Loucy (cell line): Measurements from ENCODE around the gene UGT2A1.

Source experiments
- H2AFZ ChIP-seq: fragments of 200-600 bp; sonication (generic); 2 replicates; pipeline ENCODE4 v1.6.0; 2016; ENCODE audit warnings: antibody characterized with exemption, mild to moderate bottlenecking, low read length, moderate library complexity
- H3F3A ChIP-seq: fragments of 200-600 bp; 2 replicates; pipeline ENCODE4 v1.6.0; 2016; ENCODE audit warnings: antibody characterized with exemption, low read depth, mild to moderate bottlenecking
- H3K27me3 ChIP-seq: fragments of 200-600 bp; sonication (generic); 2 replicates; pipeline ENCODE4 v1.6.1; 2014; ENCODE audit warnings: low read length, mild to moderate bottlenecking; ENCODE audit not compliant: insufficient read depth, poor library complexity, severe bottlenecking
- H3K36me3 ChIP-seq: fragments of 200-600 bp; sonication (generic); 2 replicates; pipeline ENCODE4 v1.6.1; 2016; ENCODE audit warnings: low read length; ENCODE audit not compliant: insufficient read depth
- H3K4me1 ChIP-seq: fragments of 200-600 bp; sonication (generic); 2 replicates; pipeline ENCODE4 v1.5.1; 2014; ENCODE audit warnings: low read length, mild to moderate bottlenecking; ENCODE audit not compliant: insufficient read depth, poor library complexity, severe bottlenecking
- H3K4me2 ChIP-seq: fragments of 200-600 bp; sonication (generic); 2 replicates; pipeline ENCODE4 v1.6.0; 2014; ENCODE audit warnings: antibody characterized with exemption, low read length, low read depth, mild to moderate bottlenecking; ENCODE audit not compliant: poor library complexity, severe bottlenecking
- H3K4me3 ChIP-seq: fragments of 200-600 bp; sonication (generic); 2 replicates; pipeline ENCODE4 v1.5.1; 2014; ENCODE audit warnings: low read length, mild to moderate bottlenecking, mixed read lengths; ENCODE audit not compliant: poor library complexity, severe bottlenecking
- H3K79me2 ChIP-seq: fragments of 200-600 bp; sonication (generic); 2 replicates; pipeline ENCODE4 v1.6.1; 2014; ENCODE audit warnings: low read length; ENCODE audit not compliant: insufficient read depth
- H3K9ac ChIP-seq: fragments of 200-600 bp; sonication (generic); 2 replicates; pipeline ENCODE4 v1.6.0; 2014; ENCODE audit warnings: mild to moderate bottlenecking, low read depth, low read length, moderate library complexity; ENCODE audit not compliant: poor library complexity, severe bottlenecking
- H3K9me2 ChIP-seq: fragments of 200-600 bp; sonication (generic); replicated peaks from 2 replicates; pipeline ENCODE4 v1.6.1; 2016; ENCODE audit warnings: low read depth, low read length, mixed read lengths
- H3K9me3 ChIP-seq: fragments of 200-600 bp; sonication (generic); 2 replicates; pipeline ENCODE4 v1.6.1; 2014; ENCODE audit warnings: mild to moderate bottlenecking, antibody characterized with exemption, low read length, low read depth; ENCODE audit not compliant: insufficient read depth
- H4K20me1 ChIP-seq: fragments of 200-600 bp; sonication (generic); 2 replicates; pipeline ENCODE4 v1.6.0; 2014; ENCODE audit warnings: antibody characterized with exemption, low read length, mild to moderate bottlenecking; ENCODE audit not compliant: insufficient read depth, poor library complexity, severe bottlenecking
- EZH2phosphoT487 ChIP-seq: fragments of 200-600 bp; IDR thresholded peaks from 2 replicates; pipeline ENCODE4 v1.6.1; 2018; ENCODE audit warnings: antibody characterized with exemption, mild to moderate bottlenecking, moderate library complexity, borderline replicate concordance
- TF ChIP-seq, protein P1 (sequence below): fragments of 200-600 bp; sonication (generic); conservative IDR thresholded peaks from 2 replicates; pipeline ENCODE4 v1.5.1; 2014; ENCODE audit warnings: mild to moderate bottlenecking, antibody characterized with exemption, low read length

The UGT2A1 gene

DNA sequence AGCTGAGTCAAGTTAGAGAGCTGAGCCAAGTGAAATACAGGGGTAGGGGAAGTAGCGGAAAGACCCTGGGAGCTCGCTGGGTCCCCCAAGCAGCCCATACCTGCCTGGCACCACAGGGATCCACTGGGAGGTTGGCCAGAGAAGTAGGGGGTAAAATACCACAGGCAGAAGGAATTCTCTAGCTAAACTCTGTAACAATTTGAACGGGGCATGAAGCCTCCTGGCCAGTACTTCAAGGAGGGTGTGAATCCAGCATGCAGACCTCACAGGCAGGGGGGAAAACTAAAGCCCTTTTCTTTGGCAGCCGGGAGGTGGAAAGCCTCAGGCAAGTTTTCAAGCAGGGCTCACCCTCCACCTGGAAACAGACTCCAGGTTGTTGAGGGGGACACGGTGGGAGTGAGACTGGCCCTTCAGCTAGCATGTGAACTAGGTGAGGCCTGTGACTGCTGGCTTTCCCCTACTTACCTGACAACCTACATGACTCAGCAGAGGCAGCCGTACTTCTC is 3.7 kb upstream of the UGT2A1 start:
- Histone ChIP-seq H3F3A (no peaks in the 10 kb centered on the region), H3K9me3 (no peaks in the 10 kb centered on the region), H2AFZ (no peak overlapping the region), H3K4me2 (no peak overlapping the region), H4K20me1 (no peaks in the 10 kb centered on the region), H3K36me3 (no peaks in the 10 kb centered on the region), H3K27me3 (no peaks in the 10 kb centered on the region), H3K79me2 (no peaks in the 10 kb centered on the region), H3K4me1 (no peaks in the 10 kb centered on the region), H3K9ac (no peak overlapping the region), H3K4me3 (no peak overlapping the region), H3K9me2 (no peaks in the 10 kb centered on the region)
- TF ChIP-seq, protein P1, sequence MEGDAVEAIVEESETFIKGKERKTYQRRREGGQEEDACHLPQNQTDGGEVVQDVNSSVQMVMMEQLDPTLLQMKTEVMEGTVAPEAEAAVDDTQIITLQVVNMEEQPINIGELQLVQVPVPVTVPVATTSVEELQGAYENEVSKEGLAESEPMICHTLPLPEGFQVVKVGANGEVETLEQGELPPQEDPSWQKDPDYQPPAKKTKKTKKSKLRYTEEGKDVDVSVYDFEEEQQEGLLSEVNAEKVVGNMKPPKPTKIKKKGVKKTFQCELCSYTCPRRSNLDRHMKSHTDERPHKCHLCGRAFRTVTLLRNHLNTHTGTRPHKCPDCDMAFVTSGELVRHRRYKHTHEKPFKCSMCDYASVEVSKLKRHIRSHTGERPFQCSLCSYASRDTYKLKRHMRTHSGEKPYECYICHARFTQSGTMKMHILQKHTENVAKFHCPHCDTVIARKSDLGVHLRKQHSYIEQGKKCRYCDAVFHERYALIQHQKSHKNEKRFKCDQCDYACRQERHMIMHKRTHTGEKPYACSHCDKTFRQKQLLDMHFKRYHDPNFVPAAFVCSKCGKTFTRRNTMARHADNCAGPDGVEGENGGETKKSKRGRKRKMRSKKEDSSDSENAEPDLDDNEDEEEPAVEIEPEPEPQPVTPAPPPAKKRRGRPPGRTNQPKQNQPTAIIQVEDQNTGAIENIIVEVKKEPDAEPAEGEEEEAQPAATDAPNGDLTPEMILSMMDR: no peak
- TF ChIP-seq EZH2phosphoT487: no peak

DNA sequence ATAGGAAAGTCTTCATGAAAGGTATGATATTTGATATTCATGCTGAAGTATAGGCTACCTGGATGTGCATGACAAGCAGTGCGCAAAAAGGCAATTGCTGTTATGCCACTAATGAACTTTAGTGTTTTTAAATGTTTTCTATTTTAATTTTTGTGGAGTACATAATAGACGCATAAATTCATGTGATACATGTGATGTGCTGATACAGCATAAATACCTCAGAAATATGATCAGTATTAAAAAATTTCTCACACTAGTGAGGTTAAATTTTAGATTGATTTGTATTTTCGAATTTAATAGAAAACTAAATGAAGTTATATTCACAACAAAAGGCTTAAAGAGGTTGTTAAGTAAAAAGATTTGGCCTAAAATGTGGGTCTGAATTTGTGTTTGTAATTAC is 2.2 kb downstream of the UGT2A1 start:
- no peaks in the 10 kb centered on the region for H3K79me2 ChIP-seq
- H3K9me2 ChIP-seq: no peaks in the 10 kb centered on the region
- H3K4me1 ChIP-seq: no peaks in the 10 kb centered on the region
- H2AFZ ChIP-seq: no peak overlapping the region
- no peaks in the 10 kb centered on the region for H3K36me3 ChIP-seq
- H3F3A ChIP-seq: no peaks in the 10 kb centered on the region
- no peak overlapping the region for H3K9ac ChIP-seq
- no peak overlapping the region for H3K4me3 ChIP-seq
- H3K4me2 ChIP-seq: no peak overlapping the region
- no peaks in the 10 kb centered on the region for H4K20me1 ChIP-seq
- H3K27me3 ChIP-seq: no peaks in the 10 kb centered on the region
- no peak for TF ChIP-seq EZH2phosphoT487
- TF ChIP-seq, protein P1: no peak
- no peaks in the 10 kb centered on the region for H3K9me3 ChIP-seq

DNA sequence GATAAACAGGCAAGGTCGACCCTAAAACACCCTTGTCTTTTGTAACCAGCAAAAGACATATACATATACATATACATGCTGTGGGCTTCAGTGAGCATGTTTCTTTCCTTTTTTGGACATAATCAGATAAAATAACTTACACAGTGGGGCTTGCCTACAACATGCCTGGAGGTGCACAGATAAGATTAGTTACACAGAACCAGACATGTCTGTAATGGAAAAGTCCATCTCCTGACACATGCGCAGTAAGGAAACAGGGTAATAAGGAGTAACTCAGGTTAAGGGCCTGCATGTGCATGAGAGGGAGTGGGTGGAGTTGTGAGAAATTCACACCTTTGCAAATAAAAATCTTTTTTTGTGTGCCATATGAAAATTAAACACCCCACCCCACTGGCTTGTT is 3.4 kb downstream of the UGT2A1 start:
- no peaks in the 10 kb centered on the region for H3K36me3 ChIP-seq
- no peak overlapping the region for H3K9ac ChIP-seq
- no peak overlapping the region for H3K4me2 ChIP-seq
- H3K27me3 ChIP-seq: no peaks in the 10 kb centered on the region
- TF ChIP-seq, protein P1: no peak
- no peak for TF ChIP-seq EZH2phosphoT487
- no peaks in the 10 kb centered on the region for H3K9me3 ChIP-seq
- H3K9me2 ChIP-seq: no peaks in the 10 kb centered on the region
- H3K79me2 ChIP-seq: no peaks in the 10 kb centered on the region
- H3K4me1 ChIP-seq: no peaks in the 10 kb centered on the region
- no peaks in the 10 kb centered on the region for H4K20me1 ChIP-seq
- no peak overlapping the region for H2AFZ ChIP-seq
- H3F3A ChIP-seq: no peaks in the 10 kb centered on the region
- no peak overlapping the region for H3K4me3 ChIP-seq
